ENCODE data around the gene TYSND1.
"Not testable (repeated sequence)": the region's sequence is repeated elsewhere in the genome, so short reads cannot be mapped to it uniquely, and the experiment has no call there.

The TYSND1 gene

GRCh38 chr10:70186090-70186489, 39.6 kb upstream of the TYSND1 start:
- no peak overlapping the region for H3K27ac ChIP-seq (ENCODE audit: low read depth, low read length)
- H3K4me1 ChIP-seq (ENCODE audit: control insufficient read depth, low read length): 0 out of 2 replicates have a peak, but pooled peaks cover 4% of the 10 kb centered on the region
- H3K36me3 ChIP-seq (ENCODE audit: control insufficient read depth, low read length): no peaks in the 10 kb centered on the region
- H3K79me2 ChIP-seq (ENCODE audit: control insufficient read depth, low read length): no peaks in the 10 kb centered on the region
- H3K27me3 ChIP-seq (ENCODE audit: control insufficient read depth, low read length): peaks cover 6% of the 10 kb centered on the region; the same call in 1 of the 2 replicates
- no peak overlapping the region for H3K4me2 ChIP-seq (ENCODE audit: low read length)
- H3F3A ChIP-seq (ENCODE audit: control insufficient read depth, insufficient read depth): no peaks in the 10 kb centered on the region
- H3K4me3 ChIP-seq (ENCODE audit: low read length): no peak overlapping the region
- TF ChIP-seq EZH2phosphoT487 (IDR thresholded peaks at IDR 0.05; ENCODE audit: borderline replicate concordance, low read length) (no peak), CTCF (IDR thresholded peaks at IDR 0.05; ENCODE audit: low read depth, low read length, poor library complexity, severe bottlenecking) (no peak)
- no peaks in the 10 kb centered on the region for H3K9me2 ChIP-seq (replicated peaks; ENCODE audit: control insufficient read depth, low read length)
- H3K9me3 ChIP-seq (ENCODE audit: control insufficient read depth, insufficient read depth, low read length): no peaks in the 10 kb centered on the region
- no peaks in the 10 kb centered on the region for H4K20me1 ChIP-seq (ENCODE audit: control insufficient read depth, insufficient read depth, low read depth, low read length)

GRCh38 chr10:70183304-70183703, 36.8 kb upstream of the TYSND1 start:
- H3K9me2 ChIP-seq (replicated peaks; ENCODE audit: control insufficient read depth, low read length): no peaks in the 10 kb centered on the region
- no peak overlapping the region for H3K27ac ChIP-seq (ENCODE audit: low read depth, low read length)
- peaks cover 11% of the 10 kb centered on the region; the same call in 1 of the 2 replicates for H3K27me3 ChIP-seq (ENCODE audit: control insufficient read depth, low read length)
- TF ChIP-seq EZH2phosphoT487 (IDR thresholded peaks at IDR 0.05; ENCODE audit: borderline replicate concordance, low read length) (no peak), CTCF (IDR thresholded peaks at IDR 0.05; ENCODE audit: low read depth, low read length, poor library complexity, severe bottlenecking) (no peak)
- no peaks in the 10 kb centered on the region for H3K79me2 ChIP-seq (ENCODE audit: control insufficient read depth, low read length)
- H3K4me3 ChIP-seq (ENCODE audit: low read length): no peak overlapping the region
- no peaks in the 10 kb centered on the region for H3K36me3 ChIP-seq (ENCODE audit: control insufficient read depth, low read length)
- H3F3A ChIP-seq (ENCODE audit: control insufficient read depth, insufficient read depth): no peaks in the 10 kb centered on the region
- H3K4me2 ChIP-seq (ENCODE audit: low read length): no peak overlapping the region
- H3K4me1 ChIP-seq (ENCODE audit: control insufficient read depth, low read length): no peaks in the 10 kb centered on the region
- no peaks in the 10 kb centered on the region for H4K20me1 ChIP-seq (ENCODE audit: control insufficient read depth, insufficient read depth, low read depth, low read length)
- H3K9me3 ChIP-seq (ENCODE audit: control insufficient read depth, insufficient read depth, low read length): no peaks in the 10 kb centered on the region

GRCh38 chr10:70179209-70179608, 32.7 kb upstream of the TYSND1 start:
- not testable (repeated sequence) for H3K4me1 ChIP-seq (ENCODE audit: control insufficient read depth, low read length); H3K9me3 ChIP-seq (ENCODE audit: control insufficient read depth, insufficient read depth, low read length); H3K4me2 ChIP-seq (ENCODE audit: low read length); H3K36me3 ChIP-seq (ENCODE audit: control insufficient read depth, low read length); H3K4me3 ChIP-seq (ENCODE audit: low read length); H3K9me2 ChIP-seq (replicated peaks; ENCODE audit: control insufficient read depth, low read length); H3K27me3 ChIP-seq (ENCODE audit: control insufficient read depth, low read length); H3F3A ChIP-seq (ENCODE audit: control insufficient read depth, insufficient read depth); H3K27ac ChIP-seq (ENCODE audit: low read depth, low read length); H4K20me1 ChIP-seq (ENCODE audit: control insufficient read depth, insufficient read depth, low read depth, low read length); H3K79me2 ChIP-seq (ENCODE audit: control insufficient read depth, low read length)

- no peak for TF ChIP-seq EZH2phosphoT487 (IDR thresholded peaks at IDR 0.05; ENCODE audit: borderline replicate concordance, low read length)
- no peak for TF ChIP-seq CTCF (IDR thresholded peaks at IDR 0.05; ENCODE audit: low read depth, low read length, poor library complexity, severe bottlenecking)
- H3K4me1 ChIP-seq (ENCODE audit: control insufficient read depth, low read length): peaks cover 14% of the 10 kb centered on the region
- no peaks in the 10 kb centered on the region for H3F3A ChIP-seq (ENCODE audit: control insufficient read depth, insufficient read depth)
- no peaks in the 10 kb centered on the region for H3K36me3 ChIP-seq (ENCODE audit: control insufficient read depth, low read length)
- H3K79me2 ChIP-seq (ENCODE audit: control insufficient read depth, low read length): no peaks in the 10 kb centered on the region
- no peak overlapping the region for H3K27ac ChIP-seq (ENCODE audit: low read depth, low read length)
- no peak overlapping the region for H3K4me2 ChIP-seq (ENCODE audit: low read length)
- no peaks in the 10 kb centered on the region for H3K9me2 ChIP-seq (replicated peaks; ENCODE audit: control insufficient read depth, low read length)
- H3K9me3 ChIP-seq (ENCODE audit: control insufficient read depth, insufficient read depth, low read length): no peaks in the 10 kb centered on the region
- peaks cover 5% of the 10 kb centered on the region; the same call in 1 of the 2 replicates for H3K27me3 ChIP-seq (ENCODE audit: control insufficient read depth, low read length)
- no peaks in the 10 kb centered on the region for H4K20me1 ChIP-seq (ENCODE audit: control insufficient read depth, insufficient read depth, low read depth, low read length)
- no peak overlapping the region for H3K4me3 ChIP-seq (ENCODE audit: low read length)
Observed at GRCh38 chr10:70178139-70178725, 31.7 kb upstream of the TYSND1 start.

Data from DOHH2 (cell line).